Ectodermal cell (in vitro differentiated cells): Measurements from ENCODE around the gene BRWD1.
A peak's percentile ranks its signal among the peaks of the same experiment; 100 is the strongest.

ENCODE experiments used
- H3K27ac ChIP-seq: 2 replicates; pipeline ENCODE4 v1.7.0; 2013; ENCODE audit warnings: mild to moderate bottlenecking, low read depth, low read length; ENCODE audit not compliant: insufficient read depth, poor library complexity, severe bottlenecking
- H3K27me3 ChIP-seq: 2 replicates; pipeline ENCODE4 v1.7.0; 2013; ENCODE audit warnings: mild to moderate bottlenecking, low read length; ENCODE audit not compliant: insufficient read depth, control insufficient read depth, poor library complexity, severe bottlenecking
- H3K36me3 ChIP-seq: one replicate; pipeline ENCODE4 v1.7.0; 2013; ENCODE audit warnings: low read length; ENCODE audit not compliant: control insufficient read depth, insufficient read depth
- H3K4me1 ChIP-seq: one replicate; pipeline ENCODE4 v1.7.0; 2013; ENCODE audit warnings: low read length; ENCODE audit not compliant: control insufficient read depth, insufficient read depth
- H3K4me3 ChIP-seq: 2 replicates; pipeline ENCODE4 v1.7.0; 2013; ENCODE audit warnings: low read depth, low read length, control low read depth; ENCODE audit not compliant: insufficient read depth
- H3K9me3 ChIP-seq: 2 replicates; pipeline ENCODE4 v1.7.0; 2013; ENCODE audit warnings: mild to moderate bottlenecking, low read length, moderate library complexity; ENCODE audit not compliant: control insufficient read depth
- WGBS, 2 experiments: methylation state at CpG; one replicate each; pipeline ENCODE4 v1.1.7; 2013; ENCODE audit warnings: missing lambda C conversion rate in 2 of 2; 5-methylcytosine and 5-hydroxymethylcytosine counted together

The BRWD1 gene

DNA sequence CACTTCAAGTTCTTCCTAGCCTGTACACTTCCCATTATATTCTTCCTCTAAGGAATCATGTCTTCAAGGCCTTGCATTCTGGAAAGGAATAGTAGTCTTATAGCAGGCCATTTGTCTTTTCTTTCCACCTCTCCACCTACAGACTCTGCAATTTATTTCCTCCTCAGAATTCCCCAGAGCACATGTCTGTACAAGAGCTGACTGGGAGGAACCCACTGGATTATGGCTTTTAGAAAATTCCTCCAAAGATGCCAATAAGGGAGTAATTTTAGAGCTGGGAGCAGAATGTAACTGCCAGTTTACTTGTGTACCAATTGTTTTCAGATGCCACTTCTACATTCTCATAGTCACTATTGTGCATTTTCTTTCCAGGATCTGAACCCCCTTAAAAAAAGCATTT is 126.8 kb downstream of the BRWD1 start:
- H3K9me3 ChIP-seq = no peaks in the 10 kb centered on the region
- H3K36me3 ChIP-seq = no peaks in the 10 kb centered on the region
- H3K4me1 ChIP-seq = peaks cover 6% of the 10 kb centered on the region
- H3K4me3 ChIP-seq = no peak overlapping the region
- no peak overlapping the region for H3K27ac ChIP-seq
- no peaks in the 10 kb centered on the region for H3K27me3 ChIP-seq

- peaks cover 6% of the 10 kb centered on the region for H3K4me1 ChIP-seq
- H3K27me3 ChIP-seq = no peaks in the 10 kb centered on the region
- WGBS, 2 experiments = 89 to 100% methylated on average over 1 of the region's 2 CpGs
- H3K27ac ChIP-seq = no peak overlapping the region
- H3K36me3 ChIP-seq = peaks cover 3% of the 10 kb centered on the region
- H3K4me3 ChIP-seq = no peak overlapping the region
- H3K9me3 ChIP-seq = no peaks in the 10 kb centered on the region
Measured at GRCh38 chr21:39185157-39185556, 128.3 kb downstream of the BRWD1 start.

DNA sequence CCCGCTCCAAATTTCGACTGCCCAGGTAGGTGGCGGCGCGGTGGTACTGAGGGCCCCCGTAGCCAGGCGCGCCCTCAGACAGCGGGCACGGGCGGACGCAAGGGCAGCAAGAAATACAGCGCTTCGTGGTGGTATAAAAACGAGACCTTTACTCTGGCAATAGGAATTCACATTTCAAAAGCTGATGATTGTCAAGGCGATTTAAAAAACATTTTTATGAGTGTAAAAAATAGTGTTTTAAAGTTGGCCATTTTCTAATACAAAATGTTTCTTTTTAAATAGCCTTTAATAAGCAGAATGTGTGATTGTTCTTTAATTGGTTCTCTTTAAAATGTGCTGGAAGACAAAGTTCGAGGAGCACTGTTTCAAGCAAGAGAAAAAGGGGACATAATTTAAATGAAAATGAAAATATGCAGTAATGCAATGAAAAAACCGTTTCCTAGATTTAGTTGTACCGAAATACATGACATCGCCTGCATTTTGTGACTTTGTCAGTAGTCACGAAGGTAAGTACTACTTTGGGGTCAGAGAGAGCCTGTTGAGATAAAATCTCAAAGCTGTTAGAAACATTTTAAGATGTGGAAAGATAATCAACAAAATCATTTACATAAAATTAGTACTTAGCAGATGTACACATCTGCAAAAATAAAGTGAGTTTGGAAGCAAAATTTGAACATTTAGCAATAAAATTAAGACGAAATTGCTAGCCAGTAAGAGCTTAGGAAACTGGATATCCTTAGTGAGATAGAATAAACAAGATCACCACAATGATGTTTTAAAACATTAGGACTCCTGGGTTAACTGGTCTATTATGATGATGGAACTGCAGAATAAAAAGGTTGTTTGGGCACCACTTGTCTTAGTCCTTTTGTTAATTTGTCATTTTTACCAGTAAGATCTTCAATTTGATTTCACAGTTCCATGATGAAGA is 129.1 kb downstream of the BRWD1 start:
- WGBS, 2 experiments = 4 to 5% methylated on average over 21 to 22 of the region's 22 CpGs

DNA sequence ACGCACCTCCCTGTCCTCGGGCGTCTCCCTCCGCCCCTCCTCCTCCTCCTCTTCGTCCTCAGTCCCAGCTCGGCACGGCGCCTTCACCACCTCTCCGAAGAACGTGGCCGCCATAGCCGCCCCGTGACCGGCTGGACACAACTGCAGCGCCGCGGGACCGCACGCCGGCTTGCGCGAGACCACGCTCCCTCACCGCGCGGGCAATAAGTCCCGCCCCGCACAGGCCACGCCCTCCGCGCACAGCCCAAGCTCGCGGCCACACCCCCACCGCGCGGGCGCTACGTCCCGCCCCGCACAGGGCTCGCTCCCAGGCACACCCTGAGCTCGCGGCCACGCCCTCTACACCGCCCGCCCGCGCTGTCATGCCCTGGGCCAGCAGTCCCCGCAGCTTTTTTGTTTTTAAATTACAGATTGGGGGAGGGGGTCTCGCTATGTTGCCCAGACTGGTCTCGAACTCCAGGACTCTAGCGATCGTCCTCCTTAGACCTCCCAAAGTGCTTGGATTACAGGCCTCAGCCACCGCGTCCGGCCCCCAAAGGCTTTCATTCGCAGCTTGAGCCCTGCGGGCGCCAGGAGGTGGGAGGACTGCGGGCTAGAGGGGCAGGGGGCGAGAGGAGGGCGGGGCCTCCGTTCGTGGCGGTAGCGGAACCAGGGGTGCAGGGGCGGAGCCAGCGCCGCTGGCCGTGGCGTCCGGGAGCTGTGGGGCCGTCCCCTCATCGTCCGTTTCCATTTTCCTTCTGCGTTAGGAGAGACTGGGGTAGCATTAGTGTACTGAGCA is 130.0 kb downstream of the BRWD1 start, which contains the start of gene PSMG1:
TSS of gene PSMG1 (minus strand) at position 180 of the 778 bp plus-strand sequence. CDS start at position 114, 66 bp downstream.
- Histone ChIP-seq H3K36me3 (peaks cover 12% of the 10 kb centered on the region), H3K27ac (peak within 1 kb of the TSS; percentile 87), H3K4me3 (peak within 1 kb of the TSS; percentile 78), H3K9me3 (no peaks in the 10 kb centered on the region), H3K4me1 (peaks cover 6% of the 10 kb centered on the region), H3K27me3 (no peaks in the 10 kb centered on the region)
- WGBS, 2 experiments = 0 to 1% methylated on average over 76 of the region's 76 CpGs

More for the DNA sequence above, 129.1 kb downstream of the BRWD1 start:
- Histone ChIP-seq H3K4me1 (peaks cover 6% of the 10 kb centered on the region), H3K27ac (peak overlapping the region; percentile 87), H3K4me3 (peak overlapping the region; percentile 78), H3K27me3 (no peaks in the 10 kb centered on the region), H3K36me3 (peaks cover 6% of the 10 kb centered on the region), H3K9me3 (no peaks in the 10 kb centered on the region)

- H3K27ac ChIP-seq = peak overlapping the region; percentile 37
Measured at GRCh38 chr21:39182484-39183271, 130.8 kb downstream of the BRWD1 start.

DNA sequence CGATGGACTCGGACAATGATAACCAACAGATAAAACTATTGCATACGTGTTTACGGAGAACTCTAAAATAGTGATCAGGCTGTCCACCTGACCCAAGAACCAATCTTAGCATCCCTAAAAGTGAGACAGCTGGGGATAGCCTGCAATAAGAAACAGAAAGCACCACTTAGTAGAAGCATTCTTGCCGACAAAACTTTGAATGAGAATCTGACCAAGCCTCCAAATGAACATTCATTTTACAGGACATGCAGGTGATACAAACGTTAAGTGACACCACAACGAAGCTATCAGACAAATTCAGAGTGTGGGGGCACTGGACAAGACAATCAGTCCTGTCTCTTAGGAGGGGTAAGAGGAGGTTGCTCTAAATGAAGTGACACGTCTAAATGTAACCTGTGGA is 131.4 kb downstream of the BRWD1 start:
- peaks cover 12% of the 10 kb centered on the region for H3K36me3 ChIP-seq
- peaks cover 6% of the 10 kb centered on the region for H3K4me1 ChIP-seq
- no peak overlapping the region for H3K27ac ChIP-seq
- 72 to 74% methylated on average over 8 of the region's 8 CpGs for WGBS, 2 experiments
- peak overlapping the region; percentile 78 for H3K4me3 ChIP-seq
- H3K27me3 ChIP-seq = no peaks in the 10 kb centered on the region
- H3K9me3 ChIP-seq = no peaks in the 10 kb centered on the region

More at GRCh38 chr21:39182484-39183271, 130.8 kb downstream of the BRWD1 start:
- no peaks in the 10 kb centered on the region for H3K27me3 ChIP-seq
- H3K4me1 ChIP-seq = peaks cover 6% of the 10 kb centered on the region
- 1% methylated on average over 51 of the region's 51 CpGs for WGBS, 2 experiments
- peaks cover 12% of the 10 kb centered on the region for H3K36me3 ChIP-seq
- H3K9me3 ChIP-seq = no peaks in the 10 kb centered on the region
- H3K4me3 ChIP-seq = peak overlapping the region; percentile 78

DNA sequence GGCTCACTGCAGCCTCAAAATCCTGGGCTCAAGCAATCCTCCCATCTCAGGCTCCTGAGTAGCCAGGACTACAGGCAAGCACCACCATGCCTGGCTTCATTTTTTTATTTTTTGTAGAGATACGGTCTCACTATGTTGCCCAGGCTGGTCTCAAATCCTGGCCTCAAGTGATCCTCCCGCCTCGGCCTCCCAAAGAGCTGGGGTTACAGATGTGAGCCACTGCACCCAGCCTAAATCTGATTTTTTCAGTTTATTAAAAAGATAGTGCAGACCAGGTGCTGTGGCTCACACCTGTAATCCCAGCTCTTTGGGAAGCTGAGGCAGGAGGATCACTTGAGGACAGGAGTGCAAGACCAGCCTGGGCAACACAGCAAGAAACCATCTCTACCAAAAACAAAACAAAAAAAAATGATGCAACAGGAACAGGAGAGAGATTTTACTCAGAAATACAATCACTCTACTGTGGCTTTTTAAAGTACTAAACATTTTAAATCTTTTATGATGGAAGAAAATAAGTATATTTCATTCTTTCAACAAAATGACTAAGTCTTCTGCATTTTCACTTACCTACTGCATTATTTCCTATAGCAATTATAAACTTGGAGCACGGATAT is 132.1 kb downstream of the BRWD1 start:
- no peak overlapping the region for H3K4me3 ChIP-seq
- no peaks in the 10 kb centered on the region for H3K9me3 ChIP-seq
- H3K27ac ChIP-seq = no peak overlapping the region
- H3K4me1 ChIP-seq = peaks cover 6% of the 10 kb centered on the region
- WGBS, 2 experiments = 85 to 89% methylated on average over 4 of the region's 4 CpGs
- H3K36me3 ChIP-seq = peaks cover 12% of the 10 kb centered on the region
- H3K27me3 ChIP-seq = no peaks in the 10 kb centered on the region

GRCh38 chr21:39180429-39181019 is 132.9 kb downstream of the BRWD1 start:
- H3K4me1 ChIP-seq = peaks cover 6% of the 10 kb centered on the region
- no peak overlapping the region for H3K27ac ChIP-seq
- peaks cover 12% of the 10 kb centered on the region for H3K36me3 ChIP-seq
- whole genome bisulfite sequencing, 2 experiments = 92 to 95% methylated on average over 2 of the region's 2 CpGs
- no peaks in the 10 kb centered on the region for H3K9me3 ChIP-seq
- H3K27me3 ChIP-seq = no peaks in the 10 kb centered on the region
- no peak overlapping the region for H3K4me3 ChIP-seq

DNA sequence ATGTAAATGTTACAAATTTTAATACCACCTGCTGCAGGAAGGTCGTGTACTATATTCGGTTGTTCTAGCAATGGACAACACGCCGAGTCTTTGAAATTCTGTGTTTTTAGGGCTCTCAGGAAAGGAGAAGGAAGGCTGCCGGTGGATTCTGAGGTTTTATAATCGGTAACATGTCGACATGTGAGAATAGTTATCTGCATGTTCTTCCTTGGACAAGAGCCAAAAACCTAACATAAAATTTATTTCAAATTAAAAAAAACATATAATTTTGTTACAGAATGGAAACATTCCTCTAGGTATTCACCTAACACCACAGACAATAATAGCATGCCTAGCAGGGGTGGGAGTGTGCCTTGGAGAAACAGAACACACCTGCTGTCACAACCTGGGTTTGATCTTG is 135.0 kb downstream of the BRWD1 start:
- Histone ChIP-seq H3K4me3 (no peak overlapping the region), H3K27ac (no peak overlapping the region), H3K36me3 (peaks cover 12% of the 10 kb centered on the region), H3K4me1 (peaks cover 6% of the 10 kb centered on the region), H3K9me3 (no peaks in the 10 kb centered on the region), H3K27me3 (no peaks in the 10 kb centered on the region)
- WGBS, 2 experiments = 95 to 97% methylated on average over 6 to 7 of the region's 7 CpGs
